IPS-15b (cell line): Measurements from ENCODE around the gene SNRPD2.

Source experiments
- H3K27me3 ChIP-seq: one replicate; pipeline ENCODE4 v1.6.1; 2013; ENCODE audit warnings: low read length; ENCODE audit not compliant: control insufficient read depth, insufficient read depth
- H3K36me3 ChIP-seq: one replicate; pipeline ENCODE4 v1.6.1; 2013; ENCODE audit warnings: low read length; ENCODE audit not compliant: control insufficient read depth, insufficient read depth
- H3K4me1 ChIP-seq: one replicate; pipeline ENCODE4 v1.6.1; 2013; ENCODE audit warnings: mild to moderate bottlenecking, low read length; ENCODE audit not compliant: control insufficient read depth, insufficient read depth
- H3K4me3 ChIP-seq: one replicate; pipeline ENCODE4 v1.5.1; 2013; ENCODE audit warnings: low read depth, low read length
- H3K9ac ChIP-seq: one replicate; pipeline ENCODE4 v1.6.1; 2013; ENCODE audit warnings: low read depth, mild to moderate bottlenecking, low read length
- H3K9me3 ChIP-seq: one replicate; pipeline ENCODE4 v1.6.1; 2013; ENCODE audit warnings: mild to moderate bottlenecking, low read length; ENCODE audit not compliant: control insufficient read depth, insufficient read depth

Gene SNRPD2

DNA sequence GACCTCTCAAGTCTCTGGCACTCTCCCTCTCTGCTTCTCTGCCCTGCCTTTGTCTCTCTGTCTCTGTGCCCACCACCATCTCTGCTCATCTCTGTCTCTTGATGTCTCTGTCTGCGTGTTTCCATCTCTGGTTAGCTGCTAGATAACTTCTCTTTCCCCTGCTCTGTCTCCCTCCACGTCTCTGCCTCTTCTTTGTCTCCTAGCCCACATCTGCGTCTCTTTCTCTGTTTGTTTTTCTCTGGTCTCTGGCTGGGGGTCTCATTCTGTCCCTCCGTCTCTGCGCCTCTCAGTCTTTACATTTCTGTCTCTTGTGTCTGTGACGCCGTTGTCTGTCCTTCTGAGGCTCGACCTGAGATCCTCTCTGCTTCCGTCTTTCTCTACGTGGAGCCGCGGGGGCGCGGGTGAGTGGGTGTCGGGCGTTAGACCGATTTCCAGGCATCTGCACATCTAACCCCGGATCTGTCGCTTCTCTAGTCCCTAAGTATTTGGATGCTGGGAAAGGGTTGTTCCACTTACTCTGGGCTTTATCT, 23.3 kb downstream of the SNRPD2 start:
- no peaks in the 10 kb centered on the region for H3K9me3 ChIP-seq
- H3K36me3 ChIP-seq: no peaks in the 10 kb centered on the region
- H3K4me1 ChIP-seq: peaks cover 3% of the 10 kb centered on the region
- H3K27me3 ChIP-seq: peaks cover 32% of the 10 kb centered on the region
- peak overlapping the region; percentile 43 for H3K4me3 ChIP-seq
- H3K9ac ChIP-seq: no peak overlapping the region

GRCh38 chr19:45667620-45668341, 24.0 kb downstream of the SNRPD2 start, which contains the start of gene GIPR:
TSS of gene GIPR (plus strand) at chr19:45668221. CDS start at chr19:45669521, 1,300 bp downstream.
- no peak within 1 kb of the TSS for H3K9ac ChIP-seq
- H3K4me3 ChIP-seq: peak within 1 kb of the TSS; percentile 43
- peaks cover 32% of the 10 kb centered on the region for H3K27me3 ChIP-seq

GRCh38 chr19:45664575-45664974, 27.2 kb downstream of the SNRPD2 start:
- Histone ChIP-seq H3K27me3 (peaks cover 22% of the 10 kb centered on the region), H3K4me1 (peaks cover 3% of the 10 kb centered on the region), H3K9me3 (no peaks in the 10 kb centered on the region), H3K9ac (no peak overlapping the region), H3K4me3 (no peak overlapping the region), H3K36me3 (no peaks in the 10 kb centered on the region)

More at GRCh38 chr19:45667620-45668341, 24.0 kb downstream of the SNRPD2 start, which contains the start of gene GIPR:
- H3K36me3 ChIP-seq: no peaks in the 10 kb centered on the region
- H3K4me1 ChIP-seq: peaks cover 3% of the 10 kb centered on the region
- no peaks in the 10 kb centered on the region for H3K9me3 ChIP-seq

DNA sequence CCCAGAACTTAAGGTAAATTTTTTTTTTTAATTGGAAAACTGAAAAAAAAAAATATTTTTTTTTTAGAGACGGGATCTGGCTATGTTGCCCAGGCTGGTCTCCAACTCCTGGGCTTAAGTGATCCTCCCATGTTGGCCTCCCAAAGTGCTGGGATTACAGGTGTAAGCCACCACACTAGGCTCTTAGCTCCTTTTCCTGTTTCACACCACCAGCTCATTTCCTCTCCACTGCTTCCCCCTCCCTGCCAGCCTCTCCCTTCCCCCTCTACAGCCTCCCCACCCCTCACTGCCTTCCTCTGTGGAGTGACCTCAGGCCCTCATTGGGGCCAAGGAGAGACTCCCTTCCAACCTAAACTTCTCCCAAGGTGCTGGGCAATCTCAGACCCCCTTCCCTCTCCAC, 28.0 kb downstream of the SNRPD2 start:
- no peaks in the 10 kb centered on the region for H3K36me3 ChIP-seq

GRCh38 chr19:45660636-45661035, 31.1 kb downstream of the SNRPD2 start:
- Histone ChIP-seq H3K4me3 (no peak overlapping the region), H3K36me3 (no peaks in the 10 kb centered on the region), H3K9me3 (no peaks in the 10 kb centered on the region), H3K9ac (no peak overlapping the region), H3K4me1 (no peaks in the 10 kb centered on the region), H3K27me3 (peaks cover 2% of the 10 kb centered on the region)

More for the DNA sequence above, 28.0 kb downstream of the SNRPD2 start:
- Histone ChIP-seq H3K4me1 (peaks cover 3% of the 10 kb centered on the region), H3K9me3 (no peaks in the 10 kb centered on the region), H3K9ac (no peak overlapping the region), H3K27me3 (peaks cover 14% of the 10 kb centered on the region), H3K4me3 (no peak overlapping the region)

DNA sequence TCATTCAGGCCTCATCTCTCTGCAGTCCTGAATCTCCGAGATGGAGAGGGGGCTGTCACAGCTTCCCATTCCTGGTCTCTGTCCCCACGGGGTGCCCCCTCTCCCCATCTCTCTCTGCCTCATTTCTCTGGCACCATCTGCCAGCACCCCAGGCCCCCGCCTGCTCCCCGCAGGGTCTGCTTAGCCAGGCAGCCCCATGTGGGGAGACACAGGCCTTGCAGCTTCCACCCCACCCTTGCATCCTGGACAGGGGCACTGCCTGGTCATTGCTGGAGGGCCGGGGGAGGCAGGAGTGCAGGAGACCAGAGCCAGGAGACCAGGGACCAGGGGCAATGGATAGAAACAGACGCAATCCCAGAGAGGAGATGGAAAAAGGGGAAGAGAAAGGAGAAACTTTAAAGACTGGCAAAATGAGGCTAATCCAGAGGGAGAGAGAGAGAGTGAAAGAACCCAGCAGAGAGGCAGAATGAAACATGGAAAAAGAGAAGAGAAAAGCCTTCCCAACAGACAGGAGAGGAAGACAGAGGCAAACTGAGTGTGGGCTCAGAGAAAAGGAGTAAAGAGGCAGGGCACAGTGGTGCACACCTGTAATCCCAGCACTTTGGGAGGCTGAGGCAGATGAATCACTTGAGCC, 32.5 kb downstream of the SNRPD2 start:
- no peaks in the 10 kb centered on the region for H3K9me3 ChIP-seq
- no peaks in the 10 kb centered on the region for H3K36me3 ChIP-seq
- H3K4me1 ChIP-seq: no peaks in the 10 kb centered on the region
- H3K27me3 ChIP-seq: peaks cover 2% of the 10 kb centered on the region
- no peak overlapping the region for H3K9ac ChIP-seq
- no peak overlapping the region for H3K4me3 ChIP-seq

- Histone ChIP-seq H3K9ac (no peak overlapping the region), H3K36me3 (no peaks in the 10 kb centered on the region), H3K9me3 (no peaks in the 10 kb centered on the region), H3K27me3 (peaks cover 2% of the 10 kb centered on the region), H3K4me3 (no peak overlapping the region), H3K4me1 (no peaks in the 10 kb centered on the region)
These were observed 34.1 kb downstream of the SNRPD2 start for GRCh38 chr19:45657520-45658167.

GRCh38 chr19:45655073-45655472, 36.7 kb downstream of the SNRPD2 start:
- Histone ChIP-seq H3K4me3 (no peak overlapping the region), H3K4me1 (no peaks in the 10 kb centered on the region), H3K9ac (no peak overlapping the region), H3K36me3 (no peaks in the 10 kb centered on the region), H3K27me3 (no peaks in the 10 kb centered on the region), H3K9me3 (no peaks in the 10 kb centered on the region)

- Histone ChIP-seq H3K36me3 (no peaks in the 10 kb centered on the region), H3K27me3 (no peaks in the 10 kb centered on the region), H3K4me3 (no peak overlapping the region)
These were observed 38.1 kb downstream of the SNRPD2 start for GRCh38 chr19:45653634-45654033.

GRCh38 chr19:45650722-45651121, 41.0 kb downstream of the SNRPD2 start:
- Histone ChIP-seq H3K36me3 (no peaks in the 10 kb centered on the region), H3K9me3 (no peaks in the 10 kb centered on the region), H3K27me3 (no peaks in the 10 kb centered on the region), H3K4me3 (no peak overlapping the region), H3K4me1 (no peaks in the 10 kb centered on the region), H3K9ac (no peak overlapping the region)

More at GRCh38 chr19:45653634-45654033, 38.1 kb downstream of the SNRPD2 start:
- no peaks in the 10 kb centered on the region for H3K4me1 ChIP-seq
- no peaks in the 10 kb centered on the region for H3K9me3 ChIP-seq
- no peak overlapping the region for H3K9ac ChIP-seq

GRCh38 chr19:45646345-45646698, 45.4 kb downstream of the SNRPD2 start:
- Histone ChIP-seq H3K4me1 (peaks cover 16% of the 10 kb centered on the region), H3K4me3 (peak overlapping the region; percentile 76), H3K27me3 (peaks cover 10% of the 10 kb centered on the region), H3K9ac (no peak overlapping the region), H3K36me3 (no peaks in the 10 kb centered on the region), H3K9me3 (no peaks in the 10 kb centered on the region)
